H1 (cell line): Measurements from ENCODE around the gene STT3B. TPM values are rescaled to one million over a fixed set of nuclear protein-coding genes. Genes with fewer than 3 reads are reported as not detected.

Source experiments
- CTCF ChIA-PET: fragments of 300-600 bp; sonication (Branson Sonifier 250); formaldehyde crosslinking; loops from one replicate; lab custom pipeline; 2021; ENCODE audit not compliant: partially characterized antibody; lab: Charles Lee
- POLR2A ChIA-PET: fragments of 300-600 bp; sonication (Branson Sonifier 250); formaldehyde crosslinking; loops from one replicate; lab custom pipeline; 2021; ENCODE audit warnings: inconsistent platforms; ENCODE audit not compliant: partially characterized antibody; lab: Charles Lee
- DNase-seq, 2 experiments: peaks; one replicate each; pipeline versions ENCODE4 v3.0.0 to v3.0.0-alpha.2; 2010 to 2022; ENCODE audit warnings: low spot score in 2 of 2, low read depth in 1 of 2, mixed read lengths in 1 of 2
- FAIRE-seq: peaks from 2 replicates; lab custom pipeline; 2011; peaks lifted over from hg19 to GRCh38; lab: Jason Lieb, UNC
- H2AFZ ChIP-seq: 2 replicates; pipeline ENCODE4 v1.8.1; 2012; ENCODE audit warnings: low read length, inconsistent platforms
- H2AK5ac ChIP-seq: 2 replicates; pipeline ENCODE4 v1.6.1; 2013; ENCODE audit warnings: low read depth, low read length
- H2BK120ac ChIP-seq: replicated peaks from 2 replicates; pipeline ENCODE3; 2013; ENCODE audit warnings: low read depth, low read length, inconsistent platforms
- H2BK12ac ChIP-seq: 2 replicates; pipeline ENCODE4 v1.6.1; 2013; ENCODE audit warnings: low read depth, low read length
- H2BK15ac ChIP-seq: 2 replicates; pipeline ENCODE4 v1.6.1; 2013; ENCODE audit warnings: low read length
- H2BK20ac ChIP-seq: 2 replicates; pipeline ENCODE4 v1.6.1; 2013; ENCODE audit warnings: low read length
- H2BK5ac ChIP-seq: 2 replicates; pipeline ENCODE4 v1.6.1; 2013; ENCODE audit warnings: low read depth, low read length
- H3K14ac ChIP-seq: 2 replicates; pipeline ENCODE4 v1.6.1; 2013; ENCODE audit warnings: inconsistent platforms; ENCODE audit not compliant: insufficient read length
- H3K18ac ChIP-seq: 2 replicates; pipeline ENCODE4 v1.6.1; 2013; ENCODE audit warnings: low read length; ENCODE audit errors: extremely low read depth
- H3K23ac ChIP-seq: 2 replicates; pipeline ENCODE4 v1.6.1; 2013; ENCODE audit warnings: inconsistent platforms; ENCODE audit not compliant: insufficient read length
- H3K23me2 ChIP-seq: 2 replicates; pipeline ENCODE4 v1.6.1; 2013; ENCODE audit warnings: low read depth, low read length
- H3K27ac ChIP-seq: 2 replicates; pipeline ENCODE4 v1.6.1; 2011; ENCODE audit warnings: low read depth, low read length, inconsistent platforms
- H3K27me3 ChIP-seq, 4 experiments: replicated peaks in 1 of 4; 1 replicate in 1 of 4; 2 replicates in 3 of 4; pipeline versions ENCODE4 v1.6.1 to v1.8.1; 2011 to 2013; ENCODE audit warnings: low read length in 3 of 4, mild to moderate bottlenecking in 3 of 4, inconsistent platforms in 2 of 4, mixed read lengths in 2 of 4, moderate library complexity in 1 of 4; ENCODE audit not compliant: control insufficient read depth in 3 of 4, insufficient read depth in 3 of 4; ENCODE audit errors: extremely low read depth in 1 of 4
- H3K36me3 ChIP-seq, 4 experiments: 2 replicates each; pipeline versions ENCODE4 v1.6.1 to v1.8.1; 2011 to 2013; ENCODE audit warnings: mild to moderate bottlenecking in 4 of 4, low read length in 3 of 4, moderate library complexity in 2 of 4, control low read depth in 1 of 4, inconsistent platforms in 1 of 4; ENCODE audit not compliant: insufficient read depth in 4 of 4, control insufficient read depth in 2 of 4
- H3K4ac ChIP-seq: replicated peaks from 2 replicates; pipeline ENCODE3; 2013; ENCODE audit warnings: low read length, low read depth, mixed read lengths, inconsistent platforms; ENCODE audit not compliant: insufficient read length
- H3K4me1 ChIP-seq, 4 experiments: replicated peaks in 1 of 4; 1 replicate in 1 of 4; 2 replicates in 3 of 4; pipeline versions ENCODE4 v1.6.1 to v1.8.1; 2011 to 2013; ENCODE audit warnings: low read length in 3 of 4, inconsistent platforms in 2 of 4, mixed read lengths in 1 of 4; ENCODE audit not compliant: insufficient read depth in 4 of 4, control insufficient read depth in 3 of 4
- H3K4me2 ChIP-seq, 2 experiments: 2 replicates each; pipeline versions ENCODE4 v1.6.1 to v1.8.1; 2011 to 2013; ENCODE audit warnings: low read depth in 2 of 2, low read length in 2 of 2, control low read depth in 1 of 2, inconsistent platforms in 1 of 2, mild to moderate bottlenecking in 1 of 2; ENCODE audit not compliant: insufficient read depth in 1 of 2
- H3K4me3 ChIP-seq, 4 experiments: fragments of 200-600, 300-600 bp in 1 of 4; sonication (generic), shearing (Covaris generic), sonication (Bioruptor Twin) in 1 of 4; 2 replicates each; pipeline versions ENCODE4 v1.5.1 to v1.8.1; 2011 to 2016; ENCODE audit warnings: low read length in 4 of 4, low read depth in 3 of 4, control low read depth in 2 of 4, inconsistent platforms in 2 of 4, mild to moderate bottlenecking in 2 of 4, mixed read lengths in 1 of 4, moderate library complexity in 1 of 4; ENCODE audit not compliant: insufficient read depth in 2 of 4; ENCODE audit errors: extremely low read depth in 1 of 4
- H3K56ac ChIP-seq: replicated peaks from 2 replicates; pipeline ENCODE3; 2013; ENCODE audit warnings: low read depth, mild to moderate bottlenecking, mixed read lengths, low read length, inconsistent platforms; ENCODE audit not compliant: insufficient read length
- H3K79me1 ChIP-seq: 2 replicates; pipeline ENCODE4 v1.6.1; 2013; ENCODE audit warnings: low read depth, low read length, control low read depth
- H3K79me2 ChIP-seq, 2 experiments: 2 replicates each; pipeline versions ENCODE4 v1.6.1 to v1.8.1; 2012 to 2013; ENCODE audit warnings: low read length in 2 of 2, mild to moderate bottlenecking in 2 of 2, inconsistent platforms in 1 of 2; ENCODE audit not compliant: insufficient read depth in 2 of 2, control insufficient read depth in 1 of 2
- H3K9ac ChIP-seq, 4 experiments: replicated peaks in 1 of 4; 1 replicate in 1 of 4; 2 replicates in 3 of 4; pipeline versions ENCODE4 v1.6.1 to v1.8.1; 2011 to 2013; ENCODE audit warnings: low read depth in 3 of 4, low read length in 3 of 4, control low read depth in 2 of 4, mild to moderate bottlenecking in 2 of 4, moderate library complexity in 2 of 4, inconsistent platforms in 1 of 4; ENCODE audit errors: extremely low read depth in 1 of 4
- H3K9me3 ChIP-seq, 2 experiments: 2 replicates each; pipeline versions ENCODE4 v1.6.1 to v1.8.1; 2012 to 2013; ENCODE audit warnings: mild to moderate bottlenecking in 2 of 2, moderate library complexity in 2 of 2, control low read depth in 1 of 2, inconsistent platforms in 1 of 2, low read depth in 1 of 2, low read length in 1 of 2, mixed read lengths in 1 of 2; ENCODE audit not compliant: insufficient read depth in 2 of 2
- H4K20me1 ChIP-seq, 2 experiments: replicated peaks in 1 of 2; 2 replicates each; pipeline versions ENCODE3 to v1.8.1; 2011 to 2013; ENCODE audit warnings: inconsistent platforms in 2 of 2, low read length in 2 of 2, mild to moderate bottlenecking in 1 of 2; ENCODE audit not compliant: insufficient read depth in 2 of 2, control insufficient read depth in 1 of 2
- H4K5ac ChIP-seq: 2 replicates; pipeline ENCODE4 v1.6.1; 2013; ENCODE audit warnings: low read length, low read depth, mixed read lengths, inconsistent platforms; ENCODE audit not compliant: insufficient read length
- H4K8ac ChIP-seq: 2 replicates; pipeline ENCODE4 v1.8.0; 2013; ENCODE audit warnings: mild to moderate bottlenecking, moderate library complexity, low read length, inconsistent platforms; ENCODE audit not compliant: insufficient read depth; ENCODE audit errors: extremely low read depth
- H4K91ac ChIP-seq: replicated peaks from 2 replicates; pipeline ENCODE3; 2013; ENCODE audit warnings: low read length, mixed read lengths, inconsistent platforms; ENCODE audit not compliant: insufficient read length
- ATF3 ChIP-seq: IDR thresholded peaks from 2 replicates; pipeline ENCODE4 v1.6.1; 2011; ENCODE audit warnings: low read depth, mild to moderate bottlenecking, low read length; ENCODE audit not compliant: insufficient read depth
- CHD2 ChIP-seq: IDR thresholded peaks from 2 replicates; pipeline ENCODE4 v1.6.1; 2012; ENCODE audit warnings: low read length, improper control_type of control experiment
- CTBP2 ChIP-seq: IDR thresholded peaks from 2 replicates; pipeline ENCODE4 v1.7.0; 2011; ENCODE audit warnings: borderline replicate concordance, mild to moderate bottlenecking, moderate library complexity, mixed read lengths, low read length; ENCODE audit not compliant: insufficient read depth, insufficient read length
- CTCF ChIP-seq, 3 experiments: IDR thresholded peaks; 1 replicate in 2 of 3; 2 replicates in 1 of 3; pipeline versions ENCODE4 v1.5.1 to v1.6.1; 2011; ENCODE audit warnings: low read length in 3 of 3, mild to moderate bottlenecking in 3 of 3, inconsistent platforms in 2 of 3, low read depth in 1 of 3, moderate library complexity in 1 of 3; ENCODE audit not compliant: insufficient read depth in 1 of 3; ENCODE audit errors: control extremely low read depth in 1 of 3
- GTF2F1 ChIP-seq: IDR thresholded peaks from 2 replicates; pipeline ENCODE4 v1.6.1; 2012; ENCODE audit warnings: low read depth, low read length, improper control_type of control experiment, borderline replicate concordance
- NANOG ChIP-seq: IDR thresholded peaks from 2 replicates; pipeline ENCODE4 v1.6.1; 2011; ENCODE audit warnings: low read length, low read depth, mild to moderate bottlenecking, inconsistent platforms; ENCODE audit not compliant: insufficient read depth, poor library complexity, severe bottlenecking
- POLR2A ChIP-seq, 2 experiments: IDR thresholded peaks; 1 replicate in 1 of 2; 2 replicates in 1 of 2; pipeline ENCODE4 v1.6.1; 2011; ENCODE audit warnings: low read depth in 2 of 2, low read length in 2 of 2, mild to moderate bottlenecking in 2 of 2; ENCODE audit errors: control extremely low read depth in 1 of 2
- POLR2AphosphoS5 ChIP-seq: IDR thresholded peaks from 2 replicates; pipeline ENCODE4 v1.6.1; 2011; ENCODE audit warnings: low read depth, low read length
- TBP ChIP-seq: IDR thresholded peaks from 2 replicates; pipeline ENCODE4 v1.6.1; 2011; ENCODE audit warnings: low read depth, low read length, improper control_type of control experiment
- YY1 ChIP-seq: IDR thresholded peaks from 2 replicates; pipeline ENCODE4 v1.6.1; 2011; ENCODE audit warnings: low read depth, mild to moderate bottlenecking, low read length
- WGBS, 2 experiments: shearing (Covaris generic) in 1 of 2; methylation state at CpG; one replicate each; pipeline versions ENCODE4 v1.1.6 to v1.1.7; 2013 to 2015; ENCODE audit warnings: low lambda C conversion rate in 2 of 2, mixed read lengths in 2 of 2, inconsistent platforms in 1 of 2, low coverage in 1 of 2, missing lambda C conversion rate in 1 of 2; ENCODE audit not compliant: insufficient replicate concordance in 2 of 2, insufficient coverage in 1 of 2, insufficient read length in 1 of 2; ENCODE audit errors: extremely low coverage in 1 of 2, missing lambda C conversion rate in 1 of 2; 5-methylcytosine and 5-hydroxymethylcytosine counted together
- polyA plus RNA-seq, 7 experiments: library from polyadenylated mRNA; depleted of rRNA in 3 of 7; stranded (reverse) in 5 of 7; unstranded in 2 of 7; fragments of >200 nt in 5 of 7; fragments of 200-250 nt in 2 of 7; gene quantifications; 1 replicate in 5 of 7; 2 replicates in 1 of 7; 4 replicates in 1 of 7; pipeline versions ENCODE4 v1.2.1 to v1.2.3, GENCODE V29; 2011 to 2013; ENCODE audit warnings: missing spikeins in 2 of 7, mixed read lengths in 2 of 7
- total RNA-seq: library from RNA; stranded (reverse); fragmentation: NEBNext Ultra II Directional; extraction: Animal tissue kit (Norgen Biotek cat#: 25700); gene quantifications from 2 replicates; pipeline ENCODE4 v1.2.1, GENCODE V29; 2021

STT3B gene
- total and polyA plus RNA-seq, 2 of the 8 experiments (the other 6 are each of a cell fraction or from before 2014, with no cell fraction given) = 43.5 to 134 TPM

DNA sequence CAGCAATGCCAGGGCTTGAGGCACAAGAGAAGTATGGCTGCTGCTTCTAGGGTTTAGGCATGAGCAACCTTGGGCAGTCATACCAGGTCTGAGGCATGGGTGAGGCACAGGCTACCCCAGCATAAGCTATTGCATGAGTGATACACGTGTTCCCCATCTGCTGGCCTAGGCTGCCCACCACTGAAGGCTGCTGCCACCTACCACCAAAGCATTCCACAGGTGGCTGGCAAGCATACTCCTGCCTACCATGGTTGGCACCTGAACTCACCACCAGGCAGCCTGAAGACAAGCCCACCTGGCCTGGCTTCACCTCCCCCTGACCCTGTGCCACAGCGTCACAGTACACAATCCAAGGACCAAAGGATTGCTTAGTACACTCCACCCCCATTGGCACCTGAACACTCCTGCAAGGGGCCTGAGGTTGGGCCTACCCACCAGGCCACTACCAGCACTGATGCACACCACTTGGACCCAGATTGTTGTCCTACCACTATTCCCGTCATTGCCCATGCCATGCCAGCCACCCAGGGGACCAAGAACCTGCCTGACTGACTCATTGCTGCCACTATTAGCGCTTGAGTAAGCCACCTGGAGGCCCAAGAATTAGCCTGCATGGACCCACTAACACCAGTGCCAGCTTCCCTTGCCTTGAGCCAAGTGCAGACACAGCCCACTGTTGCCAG, 115.7 kb downstream of the STT3B start:
- Histone ChIP-seq H2BK15ac (no peak overlapping the region), H4K8ac (no peak overlapping the region), H4K91ac (no peak overlapping the region), H3K14ac (no peak overlapping the region), H3K36me3 (peaks cover 0 to 19% (median 4%) of the 10 kb centered on the region in 4 experiments; a peak in 5 of 8 replicates), H3K9me3 (peaks cover 22% of the 10 kb centered on the region in 2 experiments), H3K79me2 (no peaks in the 10 kb centered on the region), H3K18ac (no peak overlapping the region), H3K4ac (no peak overlapping the region), H3K27ac (no peak overlapping the region), H3K23ac (no peak overlapping the region), H4K20me1 (no peaks in the 10 kb centered on the region), H3K23me2 (no peaks in the 10 kb centered on the region), H2BK20ac (no peak overlapping the region), H3K4me1 (no peaks in the 10 kb centered on the region), H3K79me1 (no peaks in the 10 kb centered on the region), H3K4me2 (no peak overlapping the region), H3K4me3 (no peak overlapping the region), H2BK12ac (no peak overlapping the region), H2BK120ac (no peak overlapping the region), H3K27me3 (no peaks in the 10 kb centered on the region), H2AK5ac (no peak overlapping the region), H2AFZ (no peak overlapping the region), H2BK5ac (no peak overlapping the region), H4K5ac (no peak overlapping the region), H3K9ac (no peak overlapping the region; a peak in 1 of 7 replicates), H3K56ac (no peak overlapping the region)
- DNase-seq (no peak), FAIRE-seq (no peak)
- ChIA-PET CTCF (interaction anchor here (0.8 kb wide), 1 partner anchor 9 kb away, joined by 4 read pairs; no protein-coding TSS in a partner anchor), POLR2A (interaction anchor here (1.0 kb wide), 1 partner anchor 10 kb away, joined by 3 read pairs; no protein-coding TSS in a partner anchor)
- 93% methylated on average over 4 of the region's 4 CpGs; no CpG with 5 or more reads in 1 of the 2 experiments for WGBS, 2 experiments
- TF ChIP-seq POLR2A (IDR thresholded peaks at IDR 0.05; ENCODE audit: control extremely low read depth in 1 of 2, low read depth in 2 of 2, low read length in 2 of 2) (peak in 1 of 2 experiments; percentile 38; a peak in 1 of 3 replicates), ATF3 (no peak), NANOG (no peak), CHD2 (no peak), GTF2F1 (no peak), CTCF (IDR thresholded peaks at IDR 0.05; ENCODE audit: control extremely low read depth in 1 of 3, insufficient read depth in 1 of 3, low read depth in 1 of 3, low read length in 3 of 3) (no peak), POLR2AphosphoS5 (peak; percentile 71), YY1 (no peak), CTBP2 (no peak), TBP (no peak)
